NCI-H2196 (cell line): ENCODE measurements around the gene LRRC14B.
"Not testable (repeated sequence)": the region's sequence is repeated elsewhere in the genome, so short reads cannot be mapped to it uniquely, and the experiment has no call there.

Experiments
- DNase-seq: peaks from one replicate; lab custom pipeline; 2025; ENCODE audit not compliant: unreplicated experiment; lab: John Stamatoyannopoulos, UW

LRRC14B gene

GRCh38 chr5:204966-205670 lies 13.8 kb downstream of the LRRC14B start:
- DNase-seq: no peak

GRCh38 chr5:206406-206805 lies 15.1 kb downstream of the LRRC14B start:
- no peak for DNase-seq

DNA sequence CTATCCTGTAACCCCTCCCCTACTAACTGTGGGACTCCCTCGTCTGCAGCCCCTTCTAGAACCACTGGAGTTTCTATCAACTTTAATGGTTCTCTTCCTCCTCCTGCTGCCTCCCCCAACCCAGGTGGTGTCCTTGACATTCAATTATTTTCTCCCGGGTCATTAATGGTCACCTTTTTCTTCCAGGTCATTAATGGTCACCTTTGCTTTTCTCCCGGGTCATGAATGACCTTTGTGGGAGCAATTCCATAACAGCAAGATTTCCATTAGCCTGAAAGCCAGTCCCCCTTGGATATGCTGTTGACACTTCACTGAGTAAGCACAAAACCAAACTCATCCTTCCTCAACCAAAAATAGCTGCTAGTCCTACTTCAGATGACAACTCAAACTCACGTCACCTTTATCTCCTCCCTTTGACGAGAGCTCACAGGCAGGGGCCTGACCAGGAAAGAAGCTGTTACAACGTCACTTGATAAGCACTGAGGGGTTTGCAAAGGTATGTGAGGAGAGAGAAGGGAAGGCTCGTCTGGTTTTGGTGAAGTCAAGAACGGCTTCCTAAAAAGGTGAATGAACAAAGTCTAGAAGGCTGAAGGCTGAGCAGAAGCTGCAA lies 15.7 kb downstream of the LRRC14B start:
- no peak for DNase-seq

DNA sequence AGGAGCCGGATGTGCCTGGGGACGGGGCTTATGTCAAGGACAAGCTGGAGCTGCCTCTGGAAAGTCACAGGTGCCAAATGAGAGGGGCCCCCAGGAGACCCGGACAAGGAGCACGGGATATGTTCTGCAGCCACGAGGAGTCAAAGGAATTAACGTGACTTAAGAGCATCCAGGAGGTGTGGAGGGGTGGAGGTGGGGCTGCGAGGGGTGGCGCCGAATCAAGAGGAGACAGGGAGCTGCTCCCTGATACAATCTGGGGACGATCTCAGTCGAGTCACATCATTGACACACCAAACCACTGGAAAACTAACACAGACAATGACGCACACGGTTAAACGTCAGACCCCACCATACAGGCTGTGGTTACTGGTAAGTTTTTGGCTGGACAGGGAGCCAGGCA lies 16.3 kb downstream of the LRRC14B start:
- DNase-seq: no peak

DNA sequence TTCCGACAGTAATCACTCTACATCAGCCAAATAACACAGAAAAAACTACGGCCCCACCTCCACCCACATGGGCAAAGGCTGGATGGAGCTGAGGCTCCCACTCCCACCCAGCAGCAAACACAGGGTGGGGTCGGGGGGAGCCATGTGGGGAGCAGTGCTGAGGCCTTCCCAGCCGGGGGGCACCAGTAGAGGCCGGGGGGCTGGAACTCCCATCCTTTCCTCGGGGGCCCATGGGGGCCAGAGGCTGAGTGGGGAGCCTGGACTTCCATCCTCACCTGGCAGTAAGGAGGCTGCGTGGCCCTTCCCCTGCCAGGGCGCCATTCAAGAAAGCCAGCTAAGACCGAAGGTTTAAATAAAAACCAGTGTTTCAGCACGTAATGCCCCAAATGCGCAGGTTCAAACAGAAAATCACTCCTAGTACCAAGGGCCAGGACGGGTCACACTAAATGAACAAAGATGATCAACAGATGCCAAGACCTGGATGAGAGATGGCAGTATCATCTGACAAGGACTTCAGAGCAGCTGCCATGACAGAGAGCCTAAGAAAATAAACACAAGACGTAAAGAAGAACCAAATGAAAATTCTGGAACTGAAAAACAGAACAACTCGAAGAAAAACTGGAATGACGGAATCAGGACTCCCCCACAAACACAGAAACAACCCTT lies 17.3 kb downstream of the LRRC14B start:
- DNase-seq: no peak

DNA sequence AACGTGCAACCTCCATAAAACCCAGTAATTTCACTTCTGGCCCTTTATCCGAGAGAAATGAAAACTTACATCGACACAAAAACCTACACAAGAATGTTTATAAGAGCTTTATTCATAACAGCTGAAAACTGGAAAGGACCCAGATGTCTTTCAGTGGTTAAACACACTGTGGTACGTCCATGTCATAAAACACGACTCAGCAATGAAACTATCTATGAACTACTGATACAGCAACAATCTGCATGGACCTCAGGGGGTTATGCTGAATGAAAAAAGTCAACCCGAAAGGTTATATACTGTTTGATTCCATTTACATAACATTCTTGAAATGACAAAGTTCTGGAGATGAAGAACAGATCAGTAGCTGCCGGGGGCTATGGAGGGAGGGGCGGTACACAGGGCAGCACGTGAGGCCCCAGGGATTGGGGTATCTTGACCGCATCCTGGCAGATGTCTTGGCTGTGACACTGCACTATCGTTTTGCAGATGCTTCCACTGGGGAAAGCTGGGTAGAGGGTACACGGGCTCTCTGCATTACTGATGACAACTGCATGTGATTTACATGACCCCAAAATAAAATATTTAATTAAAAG lies 22.6 kb downstream of the LRRC14B start:
- no peak for DNase-seq

- not testable (repeated sequence) for DNase-seq
These were observed 24.0 kb downstream of the LRRC14B start for GRCh38 chr5:215256-215655.

GRCh38 chr5:216076-216475 lies 24.8 kb downstream of the LRRC14B start:
- not testable (repeated sequence) for DNase-seq

DNA sequence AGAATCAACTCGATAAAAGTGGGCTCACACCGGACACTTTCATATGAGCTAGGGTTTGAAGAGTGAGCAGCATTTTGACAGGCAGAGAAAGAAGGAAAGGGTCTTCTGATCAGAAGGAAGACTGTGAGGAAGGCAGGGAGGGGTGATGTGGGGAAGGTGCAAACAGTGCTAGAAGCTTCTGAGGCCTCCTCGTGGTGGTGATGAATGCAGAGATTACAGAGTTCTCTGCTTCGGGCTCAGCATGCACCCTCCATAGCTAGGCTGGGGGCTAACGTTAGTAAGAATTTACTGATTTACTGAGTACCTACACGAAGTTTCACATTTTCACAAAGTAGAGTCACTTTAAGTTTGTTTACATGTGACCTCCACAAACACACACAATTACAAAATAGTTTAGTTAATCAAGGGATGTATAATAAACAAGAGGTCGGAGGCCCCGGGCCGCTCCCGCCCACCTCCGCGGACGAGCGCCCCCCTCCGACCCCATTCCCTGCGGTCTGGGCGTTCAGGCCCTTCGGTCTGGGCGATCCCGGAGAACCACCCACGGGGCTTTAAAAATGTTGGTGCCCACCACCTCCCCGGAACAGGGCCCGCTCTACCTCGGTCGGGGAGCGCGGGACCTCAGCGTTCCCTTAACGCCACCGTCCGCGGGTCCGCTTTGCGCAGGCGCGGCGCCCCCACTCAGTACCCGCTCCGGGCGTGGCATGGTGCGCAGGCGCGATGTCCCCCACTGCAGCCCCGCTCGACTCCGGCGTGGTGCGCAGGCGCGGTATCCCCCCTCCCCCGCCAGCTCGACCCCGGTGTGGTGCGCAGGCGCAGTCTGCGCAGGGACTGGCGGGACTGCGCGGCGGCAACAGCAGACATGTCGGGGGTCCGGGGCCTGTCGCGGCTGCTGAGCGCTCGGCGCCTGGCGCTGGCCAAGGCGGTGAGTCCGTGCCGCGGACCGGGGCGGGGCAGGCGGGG lies 26.5 kb downstream of the LRRC14B start, which contains the start of the genes CCDC127 and SDHA:
CCDC127 (minus strand) TSS at position 660 of the 963 bp plus-strand sequence. CDS start 1,304 bp downstream, outside the sequence.
SDHA (plus strand) TSS at position 827 of the 963 bp plus-strand sequence; CDS start at position 863, 36 bp downstream.
- peak; percentile 97 for DNase-seq

GRCh38 chr5:218457-219291 lies 27.4 kb downstream of the LRRC14B start:
- DNase-seq: no peak

DNA sequence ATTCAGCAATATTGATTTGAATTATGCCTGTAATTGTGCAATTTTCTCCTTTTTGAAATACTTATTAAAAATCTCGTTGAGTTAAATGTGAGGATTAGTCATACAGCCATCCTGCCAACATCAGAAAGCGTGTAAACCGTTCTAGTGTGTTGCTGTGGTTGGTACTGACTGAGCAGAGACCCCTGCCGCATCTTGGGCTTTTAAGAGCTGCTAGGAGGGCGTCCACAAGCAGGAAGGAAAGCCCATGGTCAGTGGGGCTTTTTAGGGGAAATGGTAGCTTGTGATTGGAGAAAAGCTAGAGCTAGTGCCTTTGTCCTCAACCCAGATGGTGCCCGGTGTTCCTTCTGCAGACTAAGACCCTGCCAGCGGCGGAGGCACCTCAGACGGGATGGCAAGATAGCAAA lies 28.2 kb downstream of the LRRC14B start:
- no peak for DNase-seq

- no peak for DNase-seq
These were observed 28.7 kb downstream of the LRRC14B start for GRCh38 chr5:219991-220390.

DNA sequence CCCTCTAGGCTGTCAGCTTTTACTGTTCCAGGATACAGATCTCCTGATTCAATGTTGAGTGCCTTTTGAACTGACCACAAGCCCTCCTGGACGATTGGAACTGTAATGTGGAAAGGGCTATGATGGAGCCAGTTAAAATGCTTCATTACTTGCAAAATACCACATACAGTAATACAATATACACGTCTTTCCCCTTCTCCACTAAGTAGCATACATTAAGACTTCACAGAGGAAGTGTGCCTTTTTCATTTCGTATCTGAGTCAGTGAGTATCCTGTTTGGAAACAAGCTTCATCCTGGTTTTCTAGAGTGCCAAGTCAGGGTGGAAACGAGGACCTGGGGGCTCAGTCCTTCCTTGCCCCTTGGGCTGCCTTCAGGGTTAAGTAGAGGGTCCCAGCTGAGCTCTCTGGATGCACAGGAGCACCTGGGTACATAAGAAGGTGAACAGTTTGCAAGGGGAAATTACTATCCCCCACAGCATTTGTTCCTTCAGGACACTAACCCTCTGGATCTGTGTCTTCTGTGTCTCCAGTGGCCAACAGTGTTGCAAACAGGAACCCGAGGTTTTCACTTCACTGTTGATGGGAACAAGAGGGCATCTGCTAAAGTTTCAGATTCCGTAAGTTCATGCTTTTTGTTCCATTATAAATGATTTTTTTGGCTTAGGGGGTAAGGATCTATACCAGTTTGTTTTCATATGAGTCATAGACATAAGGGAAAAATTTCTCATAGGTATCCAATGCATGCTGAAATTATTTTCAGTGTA lies 31.8 kb downstream of the LRRC14B start:
- DNase-seq: not testable (repeated sequence)

GRCh38 chr5:223791-224190 lies 32.5 kb downstream of the LRRC14B start:
- no peak for DNase-seq

DNA sequence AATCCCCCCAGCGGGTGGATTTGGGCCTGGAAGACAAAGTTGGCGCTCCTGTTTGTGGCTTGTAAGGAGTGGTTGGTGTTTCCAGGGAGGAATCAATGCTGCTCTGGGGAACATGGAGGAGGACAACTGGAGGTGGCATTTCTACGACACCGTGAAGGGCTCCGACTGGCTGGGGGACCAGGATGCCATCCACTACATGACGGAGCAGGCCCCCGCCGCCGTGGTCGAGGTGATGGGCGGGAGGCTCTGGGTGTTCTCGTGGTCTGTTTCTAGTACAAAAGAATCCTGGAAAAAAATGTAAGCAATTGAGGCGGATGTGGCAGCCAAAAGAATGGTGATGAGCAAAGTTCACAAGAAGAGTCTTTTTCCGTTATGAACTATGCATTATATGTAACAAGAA lies 34.0 kb downstream of the LRRC14B start:
- DNase-seq: no peak

- DNase-seq: not testable (repeated sequence)
These were observed 36.1 kb downstream of the LRRC14B start for GRCh38 chr5:227375-227774.

DNA sequence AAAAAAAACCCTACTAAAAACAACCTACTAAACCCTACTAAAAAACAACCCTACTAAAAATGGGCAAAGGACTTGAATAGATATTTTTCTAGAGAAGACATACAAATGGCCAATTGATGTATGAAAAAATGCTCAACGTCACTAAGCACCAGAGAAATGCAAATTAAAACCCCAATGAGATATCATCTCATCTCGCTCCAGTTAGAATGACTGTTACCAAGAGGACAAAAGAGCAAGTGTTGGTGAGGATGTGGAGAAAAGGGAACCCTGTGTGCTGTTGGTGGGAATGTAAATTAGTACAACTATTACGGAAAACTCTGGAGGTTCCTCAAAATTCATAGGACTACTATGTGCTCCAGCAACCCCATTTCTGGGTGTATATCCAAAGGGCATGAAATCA lies 37.6 kb downstream of the LRRC14B start:
- no peak for DNase-seq

DNA sequence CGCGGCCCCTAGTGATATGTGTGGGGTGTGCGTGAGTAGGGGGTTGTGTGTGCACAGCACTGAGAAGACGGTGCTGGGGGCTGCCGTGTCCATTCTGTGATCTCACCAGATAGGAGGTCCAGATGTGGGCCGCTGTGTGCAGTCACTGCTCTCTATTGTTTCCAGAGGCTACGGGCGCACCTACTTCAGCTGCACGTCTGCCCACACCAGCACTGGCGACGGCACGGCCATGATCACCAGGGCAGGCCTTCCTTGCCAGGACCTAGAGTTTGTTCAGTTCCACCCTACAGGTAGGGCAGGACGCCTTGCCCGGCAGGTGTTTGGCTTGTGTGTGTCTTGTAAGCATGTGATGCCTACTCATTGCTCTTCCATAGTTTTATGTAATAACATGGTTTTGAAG lies 39.4 kb downstream of the LRRC14B start:
- no peak for DNase-seq

DNA sequence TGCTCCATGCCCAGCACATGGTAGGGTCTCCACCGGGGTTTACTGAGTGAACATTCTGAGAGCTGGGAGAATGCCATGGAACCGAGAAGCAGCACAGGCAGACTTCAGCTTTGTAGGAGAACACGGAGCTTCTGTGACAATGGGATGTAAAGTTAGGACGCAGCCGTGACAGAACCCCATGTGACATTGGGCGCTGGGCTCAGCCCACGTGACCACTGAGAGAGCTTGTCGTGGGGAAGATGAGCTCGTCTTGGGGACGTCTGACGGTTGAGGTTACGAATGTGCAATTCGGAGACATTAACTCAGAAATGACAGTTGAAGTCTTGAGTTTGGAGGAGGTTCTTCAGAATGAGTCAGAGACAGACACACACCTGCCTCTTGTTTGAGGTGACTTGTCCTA lies 40.4 kb downstream of the LRRC14B start:
- DNase-seq: no peak
